HFFc6 (cell line): ENCODE results near the gene SNX7. TPM values are rescaled to one million over a fixed set of nuclear protein-coding genes. Genes with fewer than 3 reads are reported as not detected.

Source experiments
- DNase-seq: peaks from one replicate; pipeline ENCODE4 v3.0.0-alpha.2; 2018
- H3K27ac Mint-ChIP-seq: 2 replicates; pipeline ENCODE4 v1.8.0; 2020; ENCODE audit warnings: mild to moderate bottlenecking, mixed read lengths
- H3K27me3 Mint-ChIP-seq: 2 replicates; pipeline ENCODE4 v1.8.0; 2021; ENCODE audit warnings: mild to moderate bottlenecking, moderate library complexity, mixed read lengths; ENCODE audit not compliant: insufficient read depth
- H3K36me3 Mint-ChIP-seq: 2 replicates; pipeline ENCODE4 v1.8.0; 2021; ENCODE audit warnings: low read depth, mixed read lengths
- H3K4me1 Mint-ChIP-seq: 2 replicates; pipeline ENCODE4 v1.8.0; 2020; ENCODE audit warnings: low read depth, mixed read lengths
- H3K4me3 Mint-ChIP-seq: 2 replicates; pipeline ENCODE4 v1.8.0; 2020; ENCODE audit warnings: mild to moderate bottlenecking, moderate library complexity, mixed read lengths
- H3K9me3 Mint-ChIP-seq: 2 replicates; pipeline ENCODE4 v1.8.0; 2020; ENCODE audit warnings: mild to moderate bottlenecking, mixed read lengths
- CTCF ChIP-seq: fragments of 200-600 bp; sonication (generic); IDR thresholded peaks from 2 replicates; pipeline ENCODE4 v1.5.0; 2021; ENCODE audit warnings: antibody characterized with exemption, mild to moderate bottlenecking
- total RNA-seq, 6 experiments: library from RNA; stranded (reverse); fragmentation: NEBNext Ultra II Directional; extraction: Animal tissue kit (Norgen Biotek cat#: 25700); gene quantifications; 2 replicates in 1 of 6; 3 replicates in 5 of 6; pipeline ENCODE4 v1.2.3, GENCODE V29; 2021

Gene SNX7
- total RNA-seq, 6 experiments from 2014 or later: 26.3 to 35.2 (median 32.8) TPM

GRCh38 chr1:98681812-98682211, 20.3 kb downstream of the SNX7 start:
- TF ChIP-seq CTCF: no peak
- Mint-ChIP-seq H3K27ac (no peak overlapping the region), H3K4me1 (peaks cover 14% of the 10 kb centered on the region), H3K36me3 (peaks cover 18% of the 10 kb centered on the region; the same call in 1 of the 2 replicates), H3K27me3 (no peaks in the 10 kb centered on the region), H3K4me3 (no peak overlapping the region), H3K9me3 (no peaks in the 10 kb centered on the region)
- no peak for DNase-seq

- Mint-ChIP-seq H3K9me3 (no peaks in the 10 kb centered on the region), H3K27me3 (no peaks in the 10 kb centered on the region), H3K4me1 (no peaks in the 10 kb centered on the region), H3K27ac (no peak overlapping the region), H3K4me3 (no peak overlapping the region), H3K36me3 (no peaks in the 10 kb centered on the region; the same call in 1 of the 2 replicates)
- no peak for DNase-seq
- no peak for TF ChIP-seq CTCF
These were observed 26.7 kb downstream of the SNX7 start for GRCh38 chr1:98688110-98688739.

GRCh38 chr1:98690576-98690975, 29.1 kb downstream of the SNX7 start:
- no peak for DNase-seq
- no peaks in the 10 kb centered on the region for H3K9me3 Mint-ChIP-seq
- H3K27ac Mint-ChIP-seq: no peak overlapping the region
- no peak for TF ChIP-seq CTCF
- no peaks in the 10 kb centered on the region; the same call in 1 of the 2 replicates for H3K36me3 Mint-ChIP-seq
- no peaks in the 10 kb centered on the region for H3K27me3 Mint-ChIP-seq
- H3K4me3 Mint-ChIP-seq: no peak overlapping the region
- no peaks in the 10 kb centered on the region for H3K4me1 Mint-ChIP-seq

GRCh38 chr1:98692482-98692881, 31.0 kb downstream of the SNX7 start:
- Mint-ChIP-seq H3K4me1 (no peaks in the 10 kb centered on the region), H3K27me3 (no peaks in the 10 kb centered on the region), H3K36me3 (no peaks in the 10 kb centered on the region; the same call in 1 of the 2 replicates), H3K4me3 (no peak overlapping the region), H3K9me3 (no peaks in the 10 kb centered on the region), H3K27ac (no peak overlapping the region)
- DNase-seq: no peak
- no peak for TF ChIP-seq CTCF

- H3K27me3 Mint-ChIP-seq: no peaks in the 10 kb centered on the region
- DNase-seq: no peak
- no peaks in the 10 kb centered on the region for H3K4me1 Mint-ChIP-seq
- no peak for TF ChIP-seq CTCF
- H3K27ac Mint-ChIP-seq: no peak overlapping the region
- H3K9me3 Mint-ChIP-seq: no peaks in the 10 kb centered on the region
- H3K4me3 Mint-ChIP-seq: no peak overlapping the region
- H3K36me3 Mint-ChIP-seq: peaks cover 5% of the 10 kb centered on the region; the same call in 1 of the 2 replicates
These were observed 31.9 kb downstream of the SNX7 start for GRCh38 chr1:98693385-98693784.
